Common myeloid progenitor, CD34-positive (primary cell): ENCODE data around the gene HIVEP2.
"Not testable (repeated sequence)": the region's sequence is repeated elsewhere in the genome, so short reads cannot be mapped to it uniquely, and the experiment has no call there.

Source experiments
- CTCF ChIA-PET: fragments of 350-600 bp; sonication (Branson Sonifier 250); formaldehyde crosslinking; loops from one replicate; lab custom pipeline; 2021; ENCODE audit warnings: antibody characterized with exemption; lab: Charles Lee
- POLR2A ChIA-PET: fragments of 350-600 bp; sonication (Branson Sonifier 250); formaldehyde crosslinking; loops from one replicate; lab custom pipeline; 2021; ENCODE audit warnings: antibody characterized with exemption; lab: Charles Lee
- DNase-seq, 3 donors: peaks; one replicate each; pipeline versions ENCODE4 v3.0.0 to v3.0.0-alpha.2; 2013
- H3K27ac ChIP-seq, 2 experiments: 1 replicate in 1 of 2; 2 replicates in 1 of 2; pipeline ENCODE4 v1.7.0; 2013; ENCODE audit warnings: inconsistent platforms in 2 of 2, low read length in 2 of 2, mild to moderate bottlenecking in 2 of 2, low read depth in 1 of 2, moderate library complexity in 1 of 2; ENCODE audit not compliant: severe bottlenecking in 2 of 2, insufficient read depth in 1 of 2, poor library complexity in 1 of 2
- H3K27me3 ChIP-seq, 5 experiments: replicated peaks in 2 of 5; 1 replicate in 3 of 5; 2 replicates in 2 of 5; pipeline versions ENCODE4 v1.6.1 to v1.7.0; 2013; ENCODE audit warnings: low read length in 4 of 5, mild to moderate bottlenecking in 2 of 5, moderate library complexity in 2 of 5, inconsistent platforms in 1 of 5; ENCODE audit not compliant: insufficient read depth in 5 of 5, control insufficient read depth in 4 of 5
- H3K36me3 ChIP-seq, 4 experiments: 1 replicate in 2 of 4; 2 replicates in 2 of 4; pipeline versions ENCODE4 v1.6.1 to v1.7.0; 2013; ENCODE audit warnings: low read length in 3 of 4, control low read depth in 1 of 4, mild to moderate bottlenecking in 1 of 4; ENCODE audit not compliant: control insufficient read depth in 4 of 4, insufficient read depth in 4 of 4
- H3K4me1 ChIP-seq, 4 experiments: 1 replicate in 3 of 4; 2 replicates in 1 of 4; pipeline versions ENCODE4 v1.6.1 to v1.7.1; 2013; ENCODE audit warnings: low read length in 3 of 4, mild to moderate bottlenecking in 3 of 4, control low read depth in 1 of 4, inconsistent platforms in 1 of 4, moderate library complexity in 1 of 4; ENCODE audit not compliant: control insufficient read depth in 4 of 4, insufficient read depth in 4 of 4; ENCODE audit errors: control extremely low read depth in 1 of 4
- H3K4me3 ChIP-seq, 7 experiments: 1 replicate in 4 of 7; 2 replicates in 3 of 7; pipeline versions ENCODE4 v1.5.1 to v1.7.0; 2013; ENCODE audit warnings: mild to moderate bottlenecking in 7 of 7, low read length in 6 of 7, moderate library complexity in 6 of 7, inconsistent platforms in 2 of 7, low read depth in 2 of 7, control low read depth in 1 of 7; ENCODE audit not compliant: insufficient read depth in 4 of 7, control insufficient read depth in 1 of 7; ENCODE audit errors: extremely low read depth in 1 of 7
- H3K9me3 ChIP-seq, 5 experiments: 1 replicate in 4 of 5; 2 replicates in 1 of 5; pipeline versions ENCODE4 v1.6.1 to v1.7.1; 2013; ENCODE audit warnings: low read length in 4 of 5, mild to moderate bottlenecking in 2 of 5, inconsistent platforms in 1 of 5, low read depth in 1 of 5, moderate library complexity in 1 of 5; ENCODE audit not compliant: control insufficient read depth in 4 of 5, insufficient read depth in 2 of 5; ENCODE audit errors: control extremely low read depth in 1 of 5
- WGBS: methylation state at CpG from one replicate; pipeline ENCODE4 v1.1.5; 2013; ENCODE audit not compliant: insufficient coverage; 5-methylcytosine and 5-hydroxymethylcytosine counted together

Gene HIVEP2

DNA sequence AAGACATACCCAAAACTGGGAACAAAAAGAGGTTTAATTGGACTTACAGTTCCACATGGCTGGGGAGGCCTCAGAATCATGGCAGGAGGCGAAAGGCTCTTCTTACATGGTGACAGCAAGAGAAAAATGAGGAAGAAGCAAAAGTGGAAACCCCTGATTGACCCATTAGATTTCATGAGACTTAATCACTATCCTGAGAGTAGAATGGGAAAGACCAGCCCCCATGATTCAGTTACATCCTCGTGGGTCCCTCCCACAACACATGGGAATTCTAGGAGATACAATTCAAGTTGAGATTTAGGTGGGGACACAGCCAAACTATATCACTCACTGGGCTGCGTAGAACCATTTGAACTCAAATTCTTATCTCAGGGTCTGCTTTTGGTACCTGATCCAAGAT, 26.0 kb upstream of the HIVEP2 start:
- DNase-seq, CTCF ChIA-PET, H3K36me3 ChIP-seq, H3K27me3 ChIP-seq, H3K27ac ChIP-seq, H3K4me3 ChIP-seq, H3K9me3 ChIP-seq, H3K4me1 ChIP-seq: not testable (repeated sequence)
- 90% methylated on average over 3 of the region's 3 CpGs for WGBS
- POLR2A ChIA-PET = interaction anchor here (0.6 kb wide), 1 partner anchor 24 kb away, joined by 3 read pairs; no protein-coding TSS in a partner anchor

DNA sequence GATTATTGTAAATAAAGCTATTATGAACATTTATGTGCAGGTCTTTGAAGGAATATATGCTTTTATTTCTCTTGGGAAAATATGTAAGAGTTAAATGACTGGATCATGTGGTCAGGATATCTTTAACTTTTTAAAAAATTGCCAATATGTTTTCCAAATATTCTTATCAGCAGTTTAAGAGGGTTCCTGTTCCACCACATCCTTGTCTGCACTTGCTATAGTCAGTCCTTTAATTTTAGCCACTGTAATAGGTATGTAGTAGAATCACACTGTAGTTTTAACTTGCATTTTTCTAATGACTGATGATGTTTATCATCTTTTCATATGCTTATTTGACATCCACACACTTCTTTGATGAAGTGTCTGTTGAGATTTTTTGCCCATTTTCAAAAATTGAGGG, 23.6 kb upstream of the HIVEP2 start:
- peaks cover 0 to 6% (median 0%) of the 10 kb centered on the region in 4 experiments for H3K4me1 ChIP-seq
- no peaks in the 10 kb centered on the region for H3K36me3 ChIP-seq
- no peaks in the 10 kb centered on the region for H3K27me3 ChIP-seq
- H3K27ac ChIP-seq = no peak overlapping the region
- ChIA-PET CTCF (no interaction called here), POLR2A (interaction anchor here (0.6 kb wide), 1 partner anchor 274 kb away, joined by 3 read pairs; no protein-coding TSS in a partner anchor)
- no peak for DNase-seq
- H3K9me3 ChIP-seq = no peaks in the 10 kb centered on the region
- H3K4me3 ChIP-seq = no peak overlapping the region

DNA sequence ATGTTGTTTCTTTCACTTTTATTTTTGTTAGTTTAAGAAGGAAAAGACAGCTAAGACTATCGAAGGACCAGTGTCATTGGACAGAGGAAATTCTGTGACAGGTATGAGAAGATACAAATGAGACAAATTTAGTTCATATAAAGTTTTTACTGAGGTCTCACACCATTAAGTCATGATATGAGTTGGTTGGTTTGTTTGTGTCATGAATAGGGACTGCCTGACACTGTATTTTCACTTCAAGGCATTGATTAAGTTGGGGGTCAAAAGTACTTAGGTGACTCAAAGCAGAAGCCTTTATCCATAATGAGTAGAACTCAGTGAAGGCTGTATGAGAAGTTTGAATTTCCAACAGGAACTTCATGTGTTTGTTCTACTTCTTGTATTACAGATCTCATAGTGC, 21.3 kb upstream of the HIVEP2 start:
- ChIA-PET POLR2A (no interaction called here), CTCF (interaction anchor here (0.8 to 1.1 kb wide), 2 partner anchors 84 to 274 kb away, joined by 4 read pairs; no protein-coding TSS in a partner anchor)
- no peak for DNase-seq
- H3K4me3 ChIP-seq = no peak overlapping the region
- H3K4me1 ChIP-seq = peaks cover 0 to 6% (median 0%) of the 10 kb centered on the region in 4 experiments
- H3K9me3 ChIP-seq = no peaks in the 10 kb centered on the region
- no peak overlapping the region for H3K27ac ChIP-seq
- H3K36me3 ChIP-seq = no peaks in the 10 kb centered on the region
- WGBS = 100% methylated on average over 1 of the region's 1 CpG
- no peaks in the 10 kb centered on the region for H3K27me3 ChIP-seq

DNA sequence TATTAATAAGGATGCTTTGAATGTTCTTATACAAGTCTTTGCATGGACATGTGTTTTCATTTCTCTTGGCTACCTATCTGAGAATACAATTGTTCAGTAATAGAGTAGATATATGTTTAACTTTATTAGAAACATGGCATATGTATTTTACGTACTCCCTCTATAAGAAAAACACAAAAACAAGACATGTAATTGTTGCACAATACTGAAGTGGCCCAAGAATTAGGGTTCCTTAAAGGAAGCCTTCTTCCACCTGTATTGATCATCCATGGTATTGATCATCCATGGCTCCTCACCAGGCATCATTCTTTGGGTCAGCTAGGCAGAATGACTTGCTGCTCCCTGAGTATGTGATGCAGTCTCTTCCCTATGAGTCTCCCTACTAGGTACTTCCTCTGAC, 20.2 kb upstream of the HIVEP2 start:
- Histone ChIP-seq H3K36me3 (no peaks in the 10 kb centered on the region), H3K4me3 (no peak overlapping the region), H3K27me3 (no peaks in the 10 kb centered on the region), H3K27ac (no peak overlapping the region), H3K4me1 (peaks cover 0 to 6% (median 0%) of the 10 kb centered on the region in 4 experiments), H3K9me3 (no peaks in the 10 kb centered on the region)
- ChIA-PET POLR2A (no interaction called here), CTCF (no interaction called here)
- DNase-seq = no peak
- WGBS = 100% methylated on average over 1 of the region's 1 CpG

DNA sequence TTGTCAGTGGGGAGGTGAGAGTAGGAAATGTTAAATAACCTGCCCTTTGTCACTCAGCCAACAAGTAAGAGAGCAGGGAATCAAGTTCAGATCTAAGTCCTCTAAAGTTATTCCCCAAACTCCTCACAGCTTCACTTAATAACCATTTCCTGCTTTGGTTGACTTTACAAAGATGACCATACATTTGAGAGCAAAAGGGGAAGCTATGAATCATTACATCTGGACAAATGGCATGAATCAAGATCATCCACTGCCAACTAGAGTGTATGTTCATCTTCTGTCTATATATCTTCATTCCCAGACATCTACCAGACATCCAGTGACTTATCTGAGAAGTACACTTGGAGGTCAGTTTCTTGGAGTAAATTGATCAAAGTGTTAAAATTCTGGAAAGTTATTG, 15.1 kb upstream of the HIVEP2 start:
- Histone ChIP-seq H3K4me1 (peaks cover 0 to 6% (median 0%) of the 10 kb centered on the region in 4 experiments), H3K36me3 (no peaks in the 10 kb centered on the region), H3K27me3 (no peaks in the 10 kb centered on the region), H3K27ac (no peak overlapping the region), H3K4me3 (no peak overlapping the region), H3K9me3 (no peaks in the 10 kb centered on the region)
- DNase-seq = peak in 2 of 3 donors; percentile 27 to 30
- ChIA-PET POLR2A (no interaction called here), CTCF (no interaction called here)

DNA sequence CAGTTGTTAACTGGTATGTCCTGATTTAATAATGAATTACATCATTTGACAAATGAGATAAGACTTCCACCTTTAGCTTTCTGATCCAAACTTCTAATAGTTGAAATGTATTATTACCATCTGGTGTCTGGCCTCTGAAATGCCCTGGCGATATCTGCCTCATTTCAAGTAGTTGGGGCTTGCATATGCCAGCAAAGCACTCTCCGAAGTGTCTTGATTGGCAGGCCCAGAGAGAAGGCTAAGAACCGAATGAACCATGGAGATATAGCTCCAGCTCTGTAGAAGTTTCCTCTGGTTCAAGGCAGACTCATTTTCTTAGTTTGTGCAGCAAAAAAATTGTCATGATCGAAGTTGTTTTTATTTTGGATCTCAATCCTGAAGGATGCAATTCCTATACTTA, 13.4 kb upstream of the HIVEP2 start:
- H3K27me3 ChIP-seq = no peaks in the 10 kb centered on the region
- ChIA-PET POLR2A (no interaction called here), CTCF (interaction anchor here (1.1 kb wide), 1 partner anchor 12 kb away, joined by 3 read pairs; no protein-coding TSS in a partner anchor)
- H3K9me3 ChIP-seq = no peaks in the 10 kb centered on the region
- no peak overlapping the region for H3K4me3 ChIP-seq
- WGBS = 90% methylated on average over 4 of the region's 4 CpGs
- H3K36me3 ChIP-seq = no peaks in the 10 kb centered on the region
- no peaks in the 10 kb centered on the region for H3K4me1 ChIP-seq
- DNase-seq = no peak
- H3K27ac ChIP-seq = no peak overlapping the region

DNA sequence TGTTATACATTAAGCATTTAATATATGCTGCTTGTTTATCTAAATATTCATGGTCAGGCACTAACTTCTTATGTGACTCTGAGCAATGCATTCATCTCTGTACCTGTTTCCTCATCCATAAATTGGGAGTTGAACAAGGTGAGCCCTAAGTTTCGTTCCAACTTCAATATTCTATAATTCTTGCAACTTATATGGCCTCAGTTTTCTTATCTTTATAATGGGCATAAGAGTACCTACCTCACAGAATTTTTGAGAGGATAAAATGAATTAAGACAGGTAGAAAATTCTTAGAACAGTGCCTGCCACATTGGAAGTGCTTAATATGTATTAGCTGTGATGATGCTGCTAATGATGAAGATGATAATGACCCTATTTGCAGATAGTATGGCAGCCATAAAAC, 11.8 kb upstream of the HIVEP2 start:
- H3K36me3 ChIP-seq = no peaks in the 10 kb centered on the region
- no peaks in the 10 kb centered on the region for H3K9me3 ChIP-seq
- DNase-seq = no peak
- H3K27me3 ChIP-seq = no peaks in the 10 kb centered on the region
- no peak overlapping the region for H3K27ac ChIP-seq
- no peak overlapping the region for H3K4me3 ChIP-seq
- WGBS = no CpG with 5 or more reads among the region's 1 CpG
- H3K4me1 ChIP-seq = no peaks in the 10 kb centered on the region
- POLR2A ChIA-PET = interaction anchor here (0.7 kb wide), 1 partner anchor 10 kb away, joined by 3 read pairs; no protein-coding TSS in a partner anchor
- CTCF ChIA-PET = interaction anchor here (1.0 to 1.3 kb wide), 2 partner anchors 63 to 210 kb away, joined by 3 to 4 read pairs; no protein-coding TSS in a partner anchor
